Suprapubic skin (tissue), 4 donors: ENCODE data around the gene SP2. TPM values are rescaled to one million over a fixed set of nuclear protein-coding genes. Genes with fewer than 3 reads are reported as not detected.

Experiments
- DNase-seq, 2 donors: peaks; one replicate each; pipeline ENCODE4 v3.0.0-alpha.2; 2019; ENCODE audit warnings: low spot score in 2 of 2
- H3K27ac ChIP-seq: fragments of 200-600 bp; sonication (generic); one replicate; pipeline ENCODE4 v1.5.1; 2019
- H3K27me3 ChIP-seq: fragments of 200-600 bp; sonication (generic); one replicate; pipeline ENCODE4 v1.5.1; 2019
- H3K36me3 ChIP-seq: fragments of 200-600 bp; sonication (generic); one replicate; pipeline ENCODE4 v1.5.1; 2019
- H3K4me1 ChIP-seq: fragments of 200-600 bp; sonication (generic); one replicate; pipeline ENCODE4 v1.5.1; 2019
- H3K4me3 ChIP-seq: fragments of 200-600 bp; sonication (generic); one replicate; pipeline ENCODE4 v1.5.1; 2019; ENCODE audit warnings: mild to moderate bottlenecking
- H3K9me3 ChIP-seq: fragments of 200-600 bp; sonication (generic); one replicate; pipeline ENCODE4 v1.5.1; 2019
- CTCF ChIP-seq, 2 donors: fragments of 200-600 bp in 1 of 2; fragments of 450-650 bp in 1 of 2; sonication (generic) in 1 of 2; IDR thresholded peaks; one replicate each; pipeline ENCODE4 v1.5.1; 2016 to 2019; ENCODE audit warnings: antibody characterized with exemption in 2 of 2, mild to moderate bottlenecking in 1 of 2, moderate library complexity in 1 of 2
- EP300 ChIP-seq: sonication (generic); formaldehyde crosslinking; IDR thresholded peaks from one replicate; pipeline ENCODE4 v1.6.1; 2017; ENCODE audit warnings: antibody characterized with exemption
- POLR2A ChIP-seq, 2 donors: fragments of 450-650 bp; IDR thresholded peaks; one replicate each; pipeline ENCODE4 v1.6.1; 2017; ENCODE audit warnings: antibody characterized with exemption in 2 of 2, mild to moderate bottlenecking in 2 of 2, moderate library complexity in 2 of 2
- POLR2AphosphoS5 ChIP-seq, 3 donors: sonication (generic); formaldehyde crosslinking; IDR thresholded peaks; one replicate each; pipeline ENCODE4 v1.6.1; 2017; ENCODE audit warnings: antibody characterized with exemption in 3 of 3
- WGBS: methylation state at CpG from one replicate; pipeline ENCODE4 v1.1.5; 2018; 5-methylcytosine and 5-hydroxymethylcytosine counted together
- total RNA-seq, 4 donors: library from RNA; depleted of rRNA; stranded (reverse); fragments of >200 nt; gene quantifications; one replicate each; pipeline ENCODE4 v1.1.0, GENCODE V29; 2016

The SP2 gene
- total RNA-seq, 4 donors from 2014 or later = 6.9 to 12.7 (median 9.8) TPM

DNA sequence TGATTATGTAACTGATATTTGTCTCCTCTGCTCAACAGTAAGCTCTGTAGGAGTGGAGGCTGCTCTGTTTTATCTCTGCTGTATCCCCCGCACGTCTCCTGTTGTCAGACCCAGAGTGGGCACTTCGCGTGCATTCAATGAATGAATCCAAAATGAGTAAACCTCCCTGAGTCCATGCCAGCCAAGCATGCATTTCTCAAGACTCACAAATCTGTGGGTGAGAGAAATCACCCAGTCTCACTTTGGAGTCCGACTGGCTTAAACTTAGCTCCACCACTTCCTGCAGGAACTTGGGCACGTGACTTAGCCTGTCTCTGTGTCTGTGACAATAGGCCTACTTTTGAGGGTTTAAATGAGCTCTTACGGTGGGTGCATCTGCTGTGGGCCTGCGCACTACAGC is 49.0 kb downstream of the SP2 start:
- H3K4me1 ChIP-seq = peaks cover 48% of the 10 kb centered on the region
- WGBS = 91% methylated on average over 8 of the region's 8 CpGs
- H3K36me3 ChIP-seq = peaks cover 15% of the 10 kb centered on the region
- no peaks in the 10 kb centered on the region for H3K9me3 ChIP-seq
- H3K4me3 ChIP-seq = no peak overlapping the region
- no peaks in the 10 kb centered on the region for H3K27me3 ChIP-seq
- H3K27ac ChIP-seq = no peak overlapping the region
- TF ChIP-seq POLR2AphosphoS5 (IDR thresholded peaks at IDR 0.05) = no peak
- TF ChIP-seq POLR2A (IDR thresholded peaks at IDR 0.05) = no peak
- no peak for TF ChIP-seq CTCF (IDR thresholded peaks at IDR 0.05)
- no peak for TF ChIP-seq EP300
- no peak for DNase-seq

DNA sequence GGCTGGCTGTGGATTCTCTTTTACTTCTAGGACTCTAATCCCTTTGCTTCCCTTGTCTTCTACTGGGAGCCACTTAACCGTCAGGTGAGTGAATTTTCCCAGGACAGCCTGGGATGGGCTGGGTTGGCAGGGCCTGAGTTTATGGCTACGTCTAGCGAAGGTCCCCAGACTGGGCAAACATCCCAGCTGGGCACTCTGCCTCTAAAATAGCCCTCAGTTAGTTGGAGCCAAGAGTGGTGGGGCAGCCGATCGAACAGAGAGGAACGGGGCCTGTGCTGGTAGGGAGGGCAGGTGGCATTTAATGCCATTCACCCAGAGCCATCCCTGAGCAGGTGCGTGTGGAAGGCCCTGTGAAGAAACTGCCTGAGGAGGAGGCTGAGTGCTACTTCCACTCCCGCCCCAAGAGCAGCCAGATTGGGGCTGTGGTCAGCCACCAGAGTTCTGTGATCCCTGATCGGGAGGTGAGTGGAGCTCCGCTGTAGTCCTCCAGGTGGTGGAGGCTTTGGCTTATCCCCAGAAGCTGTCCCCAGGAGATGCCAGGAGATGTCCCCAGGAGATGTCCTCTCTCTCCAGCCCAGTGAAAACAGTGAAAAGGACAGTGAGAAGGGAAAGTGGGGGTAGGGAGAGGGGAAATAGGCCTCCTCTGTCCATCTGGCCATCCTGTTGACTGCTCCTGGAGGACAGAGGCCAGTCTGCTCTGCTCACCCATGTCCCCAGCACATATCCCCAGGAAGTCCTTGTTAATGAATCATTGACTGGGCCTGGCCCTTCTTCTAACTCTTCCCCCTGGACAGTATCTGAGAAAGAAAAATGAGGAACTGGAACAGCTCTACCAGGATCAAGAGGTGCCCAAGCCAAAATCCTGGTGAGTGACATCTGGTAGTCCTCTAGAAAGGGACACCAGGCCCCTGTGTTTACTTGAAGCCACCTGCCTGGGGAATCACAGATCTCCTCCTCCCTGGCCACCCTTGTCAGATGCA is 49.8 kb downstream of the SP2 start:
- Histone ChIP-seq H3K27me3 (no peaks in the 10 kb centered on the region), H3K36me3 (peaks cover 15% of the 10 kb centered on the region), H3K27ac (peak overlapping the region; percentile 1), H3K9me3 (no peaks in the 10 kb centered on the region), H3K4me1 (peaks cover 45% of the 10 kb centered on the region), H3K4me3 (no peak overlapping the region)
- TF ChIP-seq EP300 (no peak), POLR2AphosphoS5 (IDR thresholded peaks at IDR 0.05) (no peak), POLR2A (IDR thresholded peaks at IDR 0.05) (no peak), CTCF (IDR thresholded peaks at IDR 0.05) (no peak)
- 85% methylated on average over 8 of the region's 10 CpGs for WGBS
- no peak for DNase-seq

DNA sequence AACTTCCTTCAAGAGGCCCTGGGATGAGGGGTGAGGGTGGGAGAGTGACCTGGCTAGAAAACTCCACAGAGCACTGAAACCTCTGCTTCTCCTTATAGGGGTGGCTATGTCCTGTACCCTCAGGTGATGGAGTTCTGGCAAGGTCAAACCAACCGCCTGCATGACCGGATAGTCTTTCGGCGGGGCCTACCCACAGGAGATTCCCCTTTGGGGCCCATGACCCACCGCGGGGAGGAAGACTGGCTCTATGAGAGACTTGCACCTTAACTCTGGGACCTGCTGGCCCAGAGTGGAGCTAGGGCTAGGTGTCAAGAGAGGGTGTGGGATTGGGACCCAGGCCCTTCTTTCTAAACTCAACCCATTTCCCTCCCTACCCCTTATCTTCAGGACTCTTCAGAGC is 50.5 kb downstream of the SP2 start:
- peaks cover 41% of the 10 kb centered on the region for H3K4me1 ChIP-seq
- H3K27ac ChIP-seq = peak overlapping the region; percentile 1
- WGBS = 88% methylated on average over 6 of the region's 6 CpGs
- no peaks in the 10 kb centered on the region for H3K9me3 ChIP-seq
- H3K4me3 ChIP-seq = no peak overlapping the region
- H3K36me3 ChIP-seq = peaks cover 15% of the 10 kb centered on the region
- no peak for DNase-seq
- H3K27me3 ChIP-seq = no peaks in the 10 kb centered on the region
- TF ChIP-seq POLR2A (IDR thresholded peaks at IDR 0.05) = no peak
- no peak for TF ChIP-seq CTCF (IDR thresholded peaks at IDR 0.05)
- no peak for TF ChIP-seq POLR2AphosphoS5 (IDR thresholded peaks at IDR 0.05)
- no peak for TF ChIP-seq EP300

DNA sequence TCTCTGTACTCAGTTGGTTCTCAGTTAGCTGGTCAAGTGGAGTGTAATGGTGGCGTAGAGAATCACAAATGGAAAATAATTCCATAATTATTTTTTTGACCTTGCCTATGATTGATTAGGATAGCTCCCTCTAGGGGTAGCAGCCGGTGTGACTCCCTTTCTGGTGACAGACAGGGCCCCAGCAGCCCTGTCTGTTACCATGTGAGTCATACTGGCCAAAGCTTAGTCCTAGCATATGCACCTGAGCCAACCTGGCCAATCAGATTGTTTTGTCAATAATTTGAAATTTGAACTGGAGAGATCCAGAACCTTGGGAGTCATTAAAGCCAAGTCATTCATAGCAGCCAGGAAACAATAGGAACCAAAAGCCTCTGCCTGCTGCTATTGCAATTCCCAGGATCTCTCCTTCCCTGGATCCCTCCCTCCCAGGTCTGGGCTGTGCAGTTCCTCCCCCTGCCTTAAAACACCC is 50.9 kb downstream of the SP2 start:
- peak in 1 of 3 donors; percentile 20 for TF ChIP-seq POLR2AphosphoS5 (IDR thresholded peaks at IDR 0.05)
- no peak for TF ChIP-seq POLR2A (IDR thresholded peaks at IDR 0.05)
- no peak for TF ChIP-seq EP300
- peak; percentile 65 to 85 for TF ChIP-seq CTCF (IDR thresholded peaks at IDR 0.05)
- H3K9me3 ChIP-seq = no peaks in the 10 kb centered on the region
- H3K27ac ChIP-seq = no peak overlapping the region
- H3K4me3 ChIP-seq = no peak overlapping the region
- H3K4me1 ChIP-seq = peaks cover 37% of the 10 kb centered on the region
- 7% methylated on average over 2 of the region's 2 CpGs for WGBS
- DNase-seq = peak; percentile 80 to 88
- no peaks in the 10 kb centered on the region for H3K27me3 ChIP-seq
- H3K36me3 ChIP-seq = peaks cover 15% of the 10 kb centered on the region

- Histone ChIP-seq H3K27me3 (no peaks in the 10 kb centered on the region), H3K27ac (peak overlapping the region; percentile 69), H3K4me3 (no peak overlapping the region), H3K9me3 (no peaks in the 10 kb centered on the region), H3K4me1 (peaks cover 26% of the 10 kb centered on the region), H3K36me3 (peaks cover 15% of the 10 kb centered on the region)
- TF ChIP-seq POLR2AphosphoS5 (IDR thresholded peaks at IDR 0.05) = no peak
- 31% methylated on average over 5 of the region's 5 CpGs for WGBS
- DNase-seq = no peak
Observed at GRCh38 chr17:47948706-47949196, 52.7 kb downstream of the SP2 start.
